Small intestine (tissue), 7 donors: ENCODE data around the gene TNFRSF21. TPM values are rescaled to one million over a fixed set of nuclear protein-coding genes. Genes with fewer than 3 reads are reported as not detected.
"Not testable (repeated sequence)": the region's sequence is repeated elsewhere in the genome, so short reads cannot be mapped to it uniquely, and the experiment has no call there.

ENCODE experiments used
- DNase-seq, 2 donors: peaks; one replicate each; pipeline versions ENCODE4 v3.0.0 to v3.0.0-alpha.2; 2013
- FAIRE-seq: peaks from 2 replicates; lab custom pipeline; 2012; peaks lifted over from hg19 to GRCh38; lab: Jason Lieb, UNC
- H3K27ac ChIP-seq, 3 donors: one replicate each; pipeline ENCODE4 v1.5.1; 2013; ENCODE audit warnings: low read length in 2 of 3, mild to moderate bottlenecking in 2 of 3, control low read depth in 1 of 3, inconsistent platforms in 1 of 3, low read depth in 1 of 3, moderate library complexity in 1 of 3
- H3K27me3 ChIP-seq, 3 donors: one replicate each; pipeline ENCODE4 v1.6.1; 2013; ENCODE audit warnings: low read length in 3 of 3, inconsistent platforms in 1 of 3; ENCODE audit not compliant: control insufficient read depth in 3 of 3, insufficient read depth in 3 of 3
- H3K36me3 ChIP-seq, 3 donors: one replicate each; pipeline ENCODE4 v1.6.1; 2013; ENCODE audit warnings: low read length in 3 of 3, inconsistent platforms in 1 of 3, low read depth in 1 of 3, mild to moderate bottlenecking in 1 of 3, moderate library complexity in 1 of 3; ENCODE audit not compliant: control insufficient read depth in 3 of 3, insufficient read depth in 2 of 3
- H3K4me1 ChIP-seq, 3 donors: one replicate each; pipeline ENCODE4 v1.6.1; 2013; ENCODE audit warnings: low read length in 2 of 3, inconsistent platforms in 1 of 3, low read depth in 1 of 3, mild to moderate bottlenecking in 1 of 3, moderate library complexity in 1 of 3; ENCODE audit not compliant: control insufficient read depth in 3 of 3, insufficient read depth in 2 of 3
- H3K4me3 ChIP-seq, 3 donors: one replicate each; pipeline ENCODE4 v1.5.1; 2013; ENCODE audit warnings: low read length in 3 of 3, control low read depth in 1 of 3, inconsistent platforms in 1 of 3, low read depth in 1 of 3, mild to moderate bottlenecking in 1 of 3, moderate library complexity in 1 of 3
- H3K9me3 ChIP-seq, 2 donors: one replicate each; pipeline ENCODE4 v1.6.1; 2013; ENCODE audit warnings: low read depth in 1 of 2, low read length in 1 of 2; ENCODE audit not compliant: control insufficient read depth in 2 of 2, insufficient read depth in 1 of 2
- WGBS, 3 donors: extraction: QIAGEN DNeasy Blood & Tissue Kit; methylation state at CpG; one replicate each; pipeline ENCODE4 v1.1.7; 2013; 5-methylcytosine and 5-hydroxymethylcytosine counted together
- polyA plus RNA-seq, 4 donors: library from polyadenylated mRNA; stranded (reverse) in 3 of 4; unstranded in 1 of 4; fragments of 200-250 nt in 3 of 4; fragments of 120-200 nt in 1 of 4; gene quantifications; one replicate each; pipeline versions ENCODE4 v1.2.1 to v1.2.3, GENCODE V29; 2013
- donor health status: healthy with polysubstance abuse.
- donor health status: control.
- donor health status: control.
- donor health status: Bipolar disorder and iron deficiency.
- donor health status: healthy.

TNFRSF21 gene
- polyA plus RNA-seq, 4 donors = 5.4 to 28.8 (median 7.6) TPM

DNA sequence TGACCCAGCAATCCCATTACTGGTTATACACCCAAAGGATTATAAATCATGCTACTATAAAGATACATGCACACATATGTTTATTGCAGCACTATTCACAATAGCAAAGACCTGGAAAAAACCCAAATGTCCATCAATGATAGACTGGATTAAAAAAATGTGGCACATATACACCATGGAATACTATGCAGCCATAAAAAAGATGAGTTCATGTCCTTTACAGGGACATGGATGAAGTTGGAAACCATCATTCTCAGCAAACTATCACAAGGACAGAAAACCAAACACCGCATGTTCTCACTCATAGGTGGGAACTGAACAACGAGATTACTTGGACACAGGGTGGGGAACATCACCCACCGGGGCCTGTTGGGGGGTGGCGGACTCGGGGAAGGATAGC lies 34.6 kb downstream of the TNFRSF21 start:
- DNase-seq, H3K36me3 ChIP-seq, H3K27ac ChIP-seq, H3K4me1 ChIP-seq, H3K9me3 ChIP-seq, H3K4me3 ChIP-seq, H3K27me3 ChIP-seq, FAIRE-seq: not testable (repeated sequence)
- WGBS, 3 donors = 94 to 99% (median 98%) methylated on average over 5 of the region's 5 CpGs

GRCh38 chr6:47268572-47269187 lies 41.0 kb downstream of the TNFRSF21 start:
- H3K4me3 ChIP-seq = no peak overlapping the region
- DNase-seq (no peak), FAIRE-seq (no peak)
- peaks cover 0 to 7% (median 5%) of the 10 kb centered on the region in 3 donors for H3K36me3 ChIP-seq
- H3K4me1 ChIP-seq = no peaks in the 10 kb centered on the region
- no peaks in the 10 kb centered on the region for H3K27me3 ChIP-seq
- no peak overlapping the region for H3K27ac ChIP-seq
- H3K9me3 ChIP-seq = no peaks in the 10 kb centered on the region
- 86 to 94% (median 90%) methylated on average over 5 of the region's 5 CpGs for whole genome bisulfite sequencing, 3 donors

GRCh38 chr6:47267301-47267700 lies 42.4 kb downstream of the TNFRSF21 start:
- Histone ChIP-seq H3K4me1 (no peaks in the 10 kb centered on the region), H3K4me3 (no peak overlapping the region), H3K36me3 (peaks cover 0 to 10% (median 5%) of the 10 kb centered on the region in 3 donors), H3K9me3 (no peaks in the 10 kb centered on the region), H3K27me3 (no peaks in the 10 kb centered on the region), H3K27ac (no peak overlapping the region)
- 84 to 96% (median 95%) methylated on average over 6 of the region's 6 CpGs for WGBS, 3 donors
- DNase-seq = no peak
- no peak for FAIRE-seq

GRCh38 chr6:47265971-47266370 lies 43.7 kb downstream of the TNFRSF21 start:
- no peaks in the 10 kb centered on the region for H3K4me1 ChIP-seq
- WGBS, 3 donors = 57 to 88% (median 80%) methylated on average over 2 of the region's 2 CpGs
- FAIRE-seq (no peak), DNase-seq (no peak)
- peaks cover 0 to 10% (median 5%) of the 10 kb centered on the region in 3 donors for H3K36me3 ChIP-seq
- H3K27me3 ChIP-seq = no peaks in the 10 kb centered on the region
- H3K9me3 ChIP-seq = no peaks in the 10 kb centered on the region
- H3K4me3 ChIP-seq = no peak overlapping the region
- H3K27ac ChIP-seq = no peak overlapping the region

DNA sequence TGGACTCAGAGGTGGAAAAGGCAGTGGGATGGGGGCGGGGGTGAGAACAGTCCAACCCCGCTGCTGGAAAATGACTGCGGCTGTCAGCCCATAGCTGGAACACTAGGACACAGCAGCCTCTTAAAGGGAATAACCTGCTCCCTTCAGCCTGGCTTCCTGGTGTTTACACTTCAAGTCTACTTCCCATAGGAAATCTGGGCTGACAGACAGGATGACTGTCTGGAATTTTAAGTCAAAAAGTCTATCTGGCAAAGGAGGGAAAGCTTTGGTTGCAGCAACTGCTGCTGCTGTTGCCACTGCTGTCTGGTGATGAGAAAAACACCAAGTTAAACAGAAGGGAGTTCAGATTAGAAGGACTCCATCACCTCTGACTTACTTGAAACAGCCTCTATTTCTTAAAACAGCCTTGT lies 44.9 kb downstream of the TNFRSF21 start:
- no peak for FAIRE-seq
- no peak for DNase-seq
- Histone ChIP-seq H3K4me3 (no peak overlapping the region), H3K27ac (no peak overlapping the region), H3K27me3 (no peaks in the 10 kb centered on the region), H3K36me3 (peaks cover 0 to 7% (median 5%) of the 10 kb centered on the region in 3 donors), H3K9me3 (no peaks in the 10 kb centered on the region), H3K4me1 (no peaks in the 10 kb centered on the region)
- WGBS, 3 donors = 81 to 92% (median 83%) methylated on average over 3 of the region's 3 CpGs

- H3K27ac ChIP-seq = no peak overlapping the region
- H3K9me3 ChIP-seq = no peaks in the 10 kb centered on the region
- no peaks in the 10 kb centered on the region for H3K4me1 ChIP-seq
- DNase-seq (no peak), FAIRE-seq (no peak)
- no peaks in the 10 kb centered on the region for H3K27me3 ChIP-seq
- H3K36me3 ChIP-seq = peaks cover 0 to 10% (median 5%) of the 10 kb centered on the region in 3 donors
- 69 to 87% (median 81%) methylated on average over 4 of the region's 4 CpGs for WGBS, 3 donors
- no peak overlapping the region for H3K4me3 ChIP-seq
Observed at GRCh38 chr6:47263268-47263667, 46.4 kb downstream of the TNFRSF21 start.

DNA sequence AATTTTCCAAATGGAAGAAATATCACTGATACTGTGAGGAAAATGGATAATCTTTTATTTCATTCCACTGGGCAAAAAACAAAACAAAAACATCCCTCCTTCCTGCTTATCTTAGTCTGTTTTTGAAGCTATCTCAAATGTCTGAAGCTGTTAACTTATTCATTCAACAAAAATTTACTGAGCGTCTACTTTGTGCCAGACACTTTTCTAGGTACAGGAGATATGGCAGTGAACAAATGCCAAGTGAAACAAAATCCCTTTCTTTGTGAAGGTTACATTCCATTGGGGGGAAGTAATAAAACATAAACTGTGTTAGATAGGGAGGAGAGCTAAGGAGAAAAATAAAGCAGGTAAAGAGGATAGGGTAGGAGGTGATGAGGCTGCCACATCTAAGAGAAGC lies 47.5 kb downstream of the TNFRSF21 start:
- Histone ChIP-seq H3K27ac (no peak overlapping the region), H3K9me3 (no peaks in the 10 kb centered on the region), H3K36me3 (peaks cover 0 to 12% (median 0%) of the 10 kb centered on the region in 3 donors), H3K4me3 (no peak overlapping the region), H3K4me1 (no peaks in the 10 kb centered on the region), H3K27me3 (no peaks in the 10 kb centered on the region)
- WGBS, 3 donors = 68 to 80% (median 73%) methylated on average over 1 of the region's 1 CpG
- DNase-seq = no peak
- FAIRE-seq = no peak

- no peak for FAIRE-seq
Observed at GRCh38 chr6:47261191-47261590, 48.5 kb downstream of the TNFRSF21 start.

GRCh38 chr6:47260021-47260420 lies 49.7 kb downstream of the TNFRSF21 start:
- Histone ChIP-seq H3K4me1 (no peaks in the 10 kb centered on the region), H3K36me3 (peaks cover 0 to 12% (median 0%) of the 10 kb centered on the region in 3 donors), H3K27me3 (no peaks in the 10 kb centered on the region), H3K27ac (no peak overlapping the region), H3K9me3 (no peaks in the 10 kb centered on the region), H3K4me3 (no peak overlapping the region)
- FAIRE-seq (no peak), DNase-seq (no peak)
- 48 to 87% (median 70%) methylated on average over 4 of the region's 4 CpGs for WGBS, 3 donors

More at GRCh38 chr6:47261191-47261590, 48.5 kb downstream of the TNFRSF21 start:
- 89 to 96% (median 95%) methylated on average over 1 of the region's 1 CpG for WGBS, 3 donors
- no peak overlapping the region for H3K27ac ChIP-seq
- no peak for DNase-seq
- H3K27me3 ChIP-seq = no peaks in the 10 kb centered on the region
- H3K4me3 ChIP-seq = no peak overlapping the region
- H3K4me1 ChIP-seq = no peaks in the 10 kb centered on the region
- H3K9me3 ChIP-seq = no peaks in the 10 kb centered on the region
- H3K36me3 ChIP-seq = peaks cover 0 to 12% (median 0%) of the 10 kb centered on the region in 3 donors
